Thyroid gland (tissue), 4 donors: ENCODE results near the gene SP5.

Experiments used
- CTCF ChIP-seq, 6 experiments: fragments of 200-600 bp in 3 of 6; fragments of 450-650 bp in 3 of 6; sonication (generic) in 3 of 6; IDR thresholded peaks; one replicate each; pipeline ENCODE4 v1.5.1; 2016 to 2019; ENCODE audit warnings: antibody characterized with exemption in 6 of 6, mild to moderate bottlenecking in 2 of 6, inconsistent platforms in 1 of 6, moderate library complexity in 1 of 6
- POLR2A ChIP-seq, 2 donors: fragments of 450-650 bp; IDR thresholded peaks; one replicate each; pipeline ENCODE4 v1.6.1; 2017; ENCODE audit warnings: antibody characterized with exemption in 2 of 2, mild to moderate bottlenecking in 2 of 2, moderate library complexity in 1 of 2

- no peak for TF ChIP-seq CTCF (IDR thresholded peaks at IDR 0.05)
- TF ChIP-seq POLR2A (IDR thresholded peaks at IDR 0.05) = no peak
These were observed 24.5 kb upstream of the SP5 start for GRCh38 chr2:170690640-170691039.
